Hematopoietic multipotent progenitor cell treated with erythropoietin and hydrocortisone succinate and interleukin-3 and kit ligand, for 17 days (in vitro differentiated cells): ENCODE results near the gene ITCH.
"Not testable (repeated sequence)": the region's sequence is repeated elsewhere in the genome, so short reads cannot be mapped to it uniquely, and the experiment has no call there.

ENCODE experiments used
- DNase-seq: peaks from one replicate; pipeline ENCODE4 v3.0.0-alpha.2; 2015; ENCODE audit warnings: low spot score

ITCH gene

DNA sequence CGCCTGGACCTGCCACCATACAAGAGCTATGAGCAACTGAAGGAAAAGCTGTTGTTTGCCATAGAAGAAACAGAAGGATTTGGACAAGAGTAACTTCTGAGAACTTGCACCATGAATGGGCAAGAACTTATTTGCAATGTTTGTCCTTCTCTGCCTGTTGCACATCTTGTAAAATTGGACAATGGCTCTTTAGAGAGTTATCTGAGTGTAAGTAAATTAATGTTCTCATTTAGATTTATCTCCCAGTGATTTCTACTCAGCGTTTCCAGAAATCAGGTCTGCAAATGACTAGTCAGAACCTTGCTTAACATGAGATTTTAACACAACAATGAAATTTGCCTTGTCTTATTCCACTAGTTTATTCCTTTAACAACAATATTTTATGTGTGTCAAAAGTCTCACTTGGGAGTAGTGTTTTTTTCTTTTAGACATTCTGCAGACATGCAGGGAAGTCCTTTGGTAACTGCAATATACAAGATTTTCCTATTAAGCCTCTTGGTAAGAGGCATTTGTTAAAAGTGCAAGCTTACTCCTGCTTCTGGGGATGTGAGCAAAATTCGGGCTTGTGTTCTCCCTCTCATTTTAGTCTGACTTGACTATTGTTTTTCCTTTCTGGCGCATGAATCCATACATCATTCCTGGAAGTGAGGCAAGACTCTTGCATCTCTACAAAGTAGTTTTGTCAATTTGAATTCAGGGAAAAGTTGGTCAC is 144.8 kb downstream of the ITCH start:
- DNase-seq = no peak

- DNase-seq = no peak
These were observed 147.5 kb downstream of the ITCH start for GRCh38 chr20:34510575-34510974.

DNA sequence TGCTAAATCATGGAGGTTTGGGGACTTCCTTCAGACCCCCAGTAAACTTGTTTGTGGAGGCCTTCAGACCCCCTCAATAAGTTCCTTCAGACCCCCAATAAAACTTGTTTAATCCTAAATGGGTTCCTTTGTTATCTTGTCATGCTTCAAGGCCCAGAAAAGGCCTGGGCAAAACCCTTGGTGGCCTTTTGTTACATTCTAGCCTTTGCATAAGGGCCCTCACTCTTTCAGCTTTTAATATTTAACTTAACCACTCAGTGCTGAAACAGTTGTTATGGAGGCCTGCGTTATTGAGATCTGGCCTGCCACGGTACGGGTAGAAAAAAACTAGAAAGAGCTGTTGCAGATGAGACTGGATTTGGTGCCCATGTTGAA is 148.8 kb downstream of the ITCH start:
- no peak for DNase-seq

GRCh38 chr20:34512266-34512954 is 149.3 kb downstream of the ITCH start:
- DNase-seq = no peak

- DNase-seq = peak; percentile 23
These were observed 149.9 kb downstream of the ITCH start for GRCh38 chr20:34512955-34513419.

- DNase-seq = not testable (repeated sequence)
These were observed 151.0 kb downstream of the ITCH start for GRCh38 chr20:34514034-34514433.

- DNase-seq = no peak
These were observed 151.9 kb downstream of the ITCH start for GRCh38 chr20:34514897-34515483.

DNA sequence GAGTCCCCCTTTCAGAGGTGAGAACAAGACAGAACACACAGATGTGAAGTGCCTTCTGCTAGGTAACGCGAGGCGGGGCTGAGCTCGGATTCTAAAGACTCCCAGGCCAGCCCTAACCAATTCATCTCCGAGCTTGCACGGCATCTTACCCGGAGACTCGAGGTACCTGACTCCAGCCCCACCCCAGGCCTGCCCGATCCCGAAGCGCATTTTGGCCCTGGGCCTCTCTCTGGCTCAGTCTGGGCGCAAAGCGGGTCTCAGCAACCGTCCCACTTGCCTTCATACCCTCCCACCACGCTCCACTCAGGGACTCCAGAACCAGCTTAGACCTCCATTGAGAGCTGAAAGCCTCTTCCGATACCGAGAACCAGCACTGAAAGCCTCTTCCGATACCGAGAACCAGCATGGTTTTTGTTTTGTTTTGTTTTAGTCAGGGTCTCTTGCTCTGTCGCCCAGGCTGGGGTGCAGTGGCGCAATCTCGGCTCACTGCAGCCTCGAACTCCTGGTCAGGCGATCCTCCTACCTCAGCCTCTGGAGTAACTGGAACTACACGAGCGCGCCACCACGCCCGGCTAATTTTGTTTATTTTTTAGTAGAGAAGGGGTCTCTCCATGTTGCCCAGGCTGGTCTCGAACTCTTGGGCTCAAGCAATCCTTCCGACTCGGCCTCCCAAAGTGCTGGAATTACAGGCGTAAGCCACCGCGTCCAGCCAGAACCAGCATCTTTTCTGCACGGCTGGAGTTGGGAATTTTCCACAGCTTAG is 152.6 kb downstream of the ITCH start:
- peak; percentile 56 for DNase-seq

DNA sequence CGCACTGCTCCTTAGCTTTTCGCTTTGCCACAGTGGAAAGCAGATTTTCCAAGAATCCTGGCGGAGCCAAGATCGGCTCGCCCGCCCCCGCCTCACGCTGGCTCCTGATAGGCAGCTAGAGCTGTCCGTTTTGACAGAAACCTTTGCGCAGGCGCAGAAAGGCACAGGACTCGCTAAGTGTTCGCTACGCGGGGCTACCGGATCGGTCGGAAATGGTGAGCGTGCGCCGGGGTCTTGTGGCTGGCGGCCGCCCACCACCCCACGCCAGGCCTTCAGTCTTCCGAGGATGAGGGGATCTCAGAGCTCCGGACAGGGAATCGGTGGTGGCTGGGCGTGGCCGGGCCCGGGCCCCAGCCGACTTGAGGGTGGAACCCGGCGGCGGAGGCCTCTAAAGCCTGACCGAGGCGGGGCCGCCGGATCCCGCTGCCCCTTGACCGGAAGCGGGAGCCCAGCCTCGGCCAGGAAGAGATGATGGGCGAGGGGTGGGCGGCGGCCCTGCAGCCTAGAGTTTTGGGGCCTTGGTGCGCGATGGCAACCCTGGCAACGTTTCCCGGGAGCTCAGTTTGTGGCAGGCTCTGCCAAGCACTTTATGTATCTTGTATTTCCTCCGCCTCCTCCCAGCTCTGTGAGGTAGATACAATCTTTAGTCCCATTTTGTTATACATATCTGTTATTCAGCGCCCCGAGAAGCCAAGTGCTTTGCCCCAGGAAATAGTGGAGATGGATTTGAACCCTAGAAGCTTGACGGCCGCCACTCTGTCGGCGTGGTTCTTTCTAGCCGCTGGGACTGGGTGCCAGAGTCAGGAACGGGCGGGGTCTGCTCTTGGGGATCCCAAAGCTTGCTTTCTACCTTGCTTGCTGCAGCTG is 153.4 kb downstream of the ITCH start, which contains the start of gene DYNLRB1:
Gene DYNLRB1, plus strand, starts transcription at position 176 of the 867 bp plus-strand sequence. Its CDS starts 37 bp downstream, at position 213.
- DNase-seq = peak; percentile 97

DNA sequence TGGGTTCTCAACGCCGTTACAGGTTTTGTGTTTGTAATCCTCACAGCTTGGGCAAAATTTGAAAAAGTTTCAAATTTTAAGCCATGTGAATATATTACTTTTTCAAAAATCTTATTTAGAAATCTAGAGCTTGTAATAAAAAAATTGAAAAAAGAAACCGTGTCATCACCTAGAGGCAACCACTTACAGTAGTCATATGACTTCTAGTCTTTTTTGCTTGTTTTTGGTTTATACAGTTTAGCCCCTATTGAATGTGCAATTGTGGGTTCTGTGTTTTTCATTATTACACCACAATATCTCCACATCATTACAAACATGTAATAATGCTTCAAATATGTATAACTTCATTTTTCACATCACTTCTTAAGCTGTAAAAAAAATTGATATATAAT is 154.0 kb downstream of the ITCH start:
- no peak for DNase-seq

GRCh38 chr20:34518863-34519262 is 155.8 kb downstream of the ITCH start:
- not testable (repeated sequence) for DNase-seq

DNA sequence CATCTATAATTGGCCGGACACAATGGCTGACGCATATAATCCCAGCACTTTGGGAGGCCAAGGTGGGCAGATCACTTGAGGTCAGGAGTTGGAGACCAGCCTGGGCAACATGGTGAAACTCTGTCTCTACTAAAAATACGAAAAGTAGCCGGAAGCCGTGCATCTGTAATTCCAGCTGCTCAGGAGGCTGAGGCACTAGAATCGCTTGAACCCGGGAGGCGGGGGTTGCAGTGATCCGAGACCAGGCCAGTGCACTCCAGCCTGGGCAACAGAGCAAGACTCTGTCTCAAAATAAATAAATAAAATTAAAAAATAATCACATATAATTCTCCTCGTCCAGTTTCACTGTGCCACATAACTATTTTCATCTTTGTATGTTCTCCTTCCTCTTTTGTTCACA is 156.8 kb downstream of the ITCH start:
- not testable (repeated sequence) for DNase-seq

- DNase-seq = peak; percentile 57
These were observed 160.1 kb downstream of the ITCH start for GRCh38 chr20:34522969-34523871.

DNA sequence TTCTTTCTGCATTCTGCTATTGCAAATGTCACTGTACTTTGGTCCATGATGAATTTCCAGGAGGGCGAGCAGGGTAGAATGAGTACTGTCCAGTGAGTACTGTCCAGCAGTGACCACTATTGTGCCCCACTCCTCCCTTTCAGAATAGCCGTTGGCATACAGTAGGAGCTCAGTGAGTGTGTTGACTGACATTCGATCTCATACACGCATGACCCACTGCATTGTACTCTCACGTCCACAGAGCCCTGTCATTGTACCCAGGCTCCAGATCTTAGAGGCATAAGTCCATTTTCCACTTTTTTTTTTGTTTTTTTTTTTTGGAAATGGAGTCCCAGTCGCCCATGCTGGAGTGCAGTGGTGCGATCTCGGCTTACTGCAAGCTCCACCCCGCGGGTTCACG is 161.4 kb downstream of the ITCH start:
- DNase-seq = no peak

DNA sequence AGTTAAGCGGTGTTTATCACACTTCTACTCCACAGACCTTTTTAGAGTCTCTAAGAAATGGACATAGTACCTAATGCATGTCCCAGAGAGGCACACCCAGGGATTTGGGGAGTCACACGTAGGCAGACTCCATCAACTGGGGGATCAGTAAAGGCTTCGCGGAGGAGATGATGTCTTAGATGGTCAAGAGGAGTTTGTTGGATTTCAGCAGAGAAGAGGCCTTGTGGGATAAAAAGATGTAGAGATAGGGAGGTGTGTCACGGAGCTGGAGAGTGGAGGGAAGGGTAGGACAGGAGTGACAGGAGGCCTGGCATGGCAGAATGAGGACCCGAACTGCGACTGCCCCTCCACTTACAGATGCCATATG is 162.3 kb downstream of the ITCH start:
- DNase-seq = no peak

DNA sequence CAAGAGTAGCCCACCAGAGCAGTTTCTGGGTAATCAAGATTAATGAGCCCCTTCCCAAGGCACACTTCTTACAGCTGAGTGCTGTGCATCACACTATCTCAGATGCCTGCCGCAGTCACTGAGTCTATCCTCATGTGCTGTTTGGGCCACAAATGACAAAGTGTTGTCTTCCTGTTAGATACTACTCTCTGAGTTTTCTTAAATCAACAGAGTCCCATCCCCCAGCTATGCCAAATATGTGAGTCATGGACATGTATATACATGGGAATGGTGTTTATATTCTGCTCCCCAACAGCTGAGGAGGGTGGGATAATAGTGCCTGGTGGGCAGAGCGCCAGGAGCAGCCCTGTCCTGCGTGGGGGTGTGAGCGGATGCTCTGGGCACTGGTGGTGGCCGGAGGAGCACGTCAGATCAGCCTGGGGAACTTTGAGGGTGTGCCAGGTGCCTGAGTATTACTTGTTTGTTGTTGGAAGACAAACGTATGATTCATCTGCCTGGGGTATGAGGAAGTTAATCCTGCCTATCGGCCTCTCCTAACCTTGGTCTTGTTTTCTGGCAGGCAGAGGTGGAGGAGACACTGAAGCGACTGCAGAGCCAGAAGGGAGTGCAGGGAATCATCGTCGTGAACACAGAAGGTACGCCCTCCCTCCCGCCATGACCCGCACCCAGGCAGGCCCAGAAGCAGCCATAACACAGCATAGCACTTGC is 162.8 kb downstream of the ITCH start:
- no peak for DNase-seq

- DNase-seq = no peak
These were observed 163.4 kb downstream of the ITCH start for GRCh38 chr20:34526466-34526865.

- DNase-seq = no peak
These were observed 163.9 kb downstream of the ITCH start for GRCh38 chr20:34527016-34527415.

DNA sequence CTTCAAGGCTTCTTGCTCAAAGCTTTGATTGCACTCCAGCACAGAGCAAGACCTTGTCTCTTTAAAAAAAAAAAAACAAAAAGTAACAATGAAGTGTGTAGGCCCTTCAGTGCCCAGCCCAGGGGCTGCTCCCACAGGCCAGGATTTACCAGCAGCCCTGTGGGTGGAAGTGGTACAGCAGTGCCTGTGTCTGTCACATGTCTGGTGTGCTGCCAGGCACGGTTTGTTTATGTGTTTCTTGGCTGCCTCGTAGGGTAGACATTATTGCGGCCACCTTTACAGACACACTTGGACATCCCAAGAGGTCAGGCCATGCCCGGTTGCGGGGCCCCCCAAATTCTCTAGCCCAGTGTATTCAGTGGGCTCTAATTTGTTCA is 165.8 kb downstream of the ITCH start:
- no peak for DNase-seq

- DNase-seq = no peak
These were observed 166.7 kb downstream of the ITCH start for GRCh38 chr20:34529742-34530141.
